Glomerular visceral epithelial cell (primary cell): ENCODE measurements around the gene MRPL4.

Source experiments
- DNase-seq: peaks from one replicate; pipeline ENCODE4 v3.0.0-alpha.2; 2016; ENCODE audit errors: extremely low spot score

The MRPL4 gene

DNA sequence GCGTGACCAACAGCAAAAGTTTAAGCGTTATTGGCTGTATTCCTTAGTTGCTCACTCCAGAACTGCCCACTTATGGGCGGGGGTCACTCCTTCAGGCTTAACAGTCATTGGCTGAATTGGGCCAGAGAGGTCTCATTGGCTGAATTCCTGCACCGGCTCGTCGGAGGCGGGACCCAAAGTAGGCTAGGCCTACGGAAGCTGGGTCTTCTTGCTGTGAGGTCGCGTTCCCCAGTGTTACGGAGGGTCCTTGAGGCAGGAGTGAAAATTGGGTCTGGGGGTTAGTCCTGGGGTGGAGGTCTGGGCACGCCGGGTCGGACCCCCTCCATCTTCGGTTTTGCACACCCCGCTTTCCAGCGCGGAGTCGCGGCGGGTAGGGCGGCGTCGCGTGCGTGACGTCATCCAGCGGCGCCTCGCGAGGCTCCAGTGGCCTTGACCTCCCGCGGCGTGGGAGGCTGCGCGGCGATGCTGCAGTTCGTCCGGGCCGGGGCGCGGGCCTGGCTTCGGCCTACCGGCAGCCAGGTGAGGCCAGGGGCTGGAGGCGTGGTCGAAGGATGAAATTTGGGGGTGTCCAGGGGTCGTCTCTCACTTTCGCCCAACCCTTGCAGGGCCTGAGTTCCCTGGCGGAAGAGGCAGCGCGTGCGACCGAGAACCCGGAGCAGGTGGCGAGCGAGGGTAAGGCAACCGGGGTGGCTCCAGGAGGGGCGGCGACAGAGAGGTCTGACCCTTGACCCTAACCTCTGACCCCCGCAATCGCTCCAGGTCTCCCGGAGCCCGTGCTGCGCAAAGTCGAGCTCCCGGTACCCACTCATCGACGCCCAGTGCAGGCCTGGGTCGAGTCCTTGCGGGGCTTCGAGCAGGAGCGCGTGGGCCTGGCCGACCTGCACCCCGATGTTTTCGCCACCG, at the start of gene MRPL4:
Gene MRPL4, plus strand, starts transcription at position 423 of the 903 bp plus-strand sequence. Its CDS starts 40 bp downstream, at position 463.
- peak; percentile 98 for DNase-seq

DNA sequence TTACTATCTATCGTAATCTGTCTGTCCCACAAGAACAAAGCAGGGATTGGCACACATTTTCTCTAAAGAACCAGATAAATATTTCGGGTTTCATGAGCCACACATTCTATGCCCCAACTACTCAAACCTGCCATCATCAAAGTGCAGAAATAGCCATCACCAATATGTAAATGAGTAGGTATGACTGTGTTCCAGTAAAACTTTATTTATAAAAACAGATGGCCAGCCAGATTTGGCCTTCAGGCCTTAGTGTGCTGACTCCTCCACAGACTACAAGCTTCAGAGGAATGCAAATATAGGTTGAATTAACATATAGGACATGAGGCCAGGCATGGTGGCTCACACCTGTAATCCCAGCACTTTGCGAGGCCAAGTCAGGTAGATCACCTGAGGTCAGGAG, 48.3 kb upstream of the MRPL4 start:
- no peak for DNase-seq

DNA sequence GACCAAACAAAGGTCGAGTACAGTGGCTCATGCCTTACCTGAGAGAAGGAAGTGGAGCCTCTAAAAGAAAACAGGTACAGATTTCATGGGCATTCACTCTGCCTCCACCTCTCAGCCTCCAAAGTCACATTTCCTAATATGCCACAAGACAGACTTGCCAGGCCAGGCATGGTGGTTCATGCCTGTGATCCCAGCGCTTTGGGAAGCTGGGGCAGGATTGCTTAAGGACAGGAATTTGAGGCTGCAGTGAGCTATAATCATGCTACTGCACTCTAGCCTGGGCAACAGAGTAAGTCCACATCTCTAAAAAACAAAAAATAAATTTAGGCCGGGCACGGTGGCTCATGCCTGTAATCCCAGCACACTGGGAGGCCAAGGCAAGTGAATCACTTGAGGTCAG, 46.4 kb upstream of the MRPL4 start:
- DNase-seq, result no peak

DNA sequence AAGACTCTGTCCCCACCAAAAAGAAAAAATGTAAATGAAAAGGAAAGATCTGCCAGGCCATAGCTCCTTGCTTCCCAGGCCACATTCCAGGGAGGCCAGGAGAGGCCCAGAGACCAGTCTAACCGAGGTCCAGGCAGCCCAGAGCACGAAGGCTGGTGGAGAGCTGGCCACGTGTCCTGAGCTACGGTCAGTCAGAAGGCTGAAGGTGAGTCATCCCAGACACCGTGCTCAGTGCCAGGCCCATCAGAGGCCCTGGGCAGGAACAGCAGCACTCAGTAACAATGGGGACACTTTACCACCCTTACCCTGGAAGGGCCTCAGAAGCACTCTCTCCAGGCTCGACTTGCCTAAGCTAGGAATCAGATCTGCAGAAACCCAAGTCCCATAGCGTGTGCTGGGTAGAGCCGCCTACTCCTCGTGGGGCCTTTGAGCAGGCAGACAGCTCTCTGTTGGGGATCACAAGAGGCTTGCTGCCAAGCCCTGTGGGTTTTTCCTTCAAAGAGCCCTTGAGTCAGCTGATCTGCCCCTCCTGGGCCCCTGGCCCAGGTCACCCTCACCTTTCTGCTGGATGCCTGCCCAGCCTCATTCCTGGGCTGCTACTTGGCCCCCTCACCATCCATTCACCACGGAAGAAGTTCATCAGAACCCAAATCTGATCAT, 45.7 kb upstream of the MRPL4 start:
- peak; percentile 70 for DNase-seq

DNA sequence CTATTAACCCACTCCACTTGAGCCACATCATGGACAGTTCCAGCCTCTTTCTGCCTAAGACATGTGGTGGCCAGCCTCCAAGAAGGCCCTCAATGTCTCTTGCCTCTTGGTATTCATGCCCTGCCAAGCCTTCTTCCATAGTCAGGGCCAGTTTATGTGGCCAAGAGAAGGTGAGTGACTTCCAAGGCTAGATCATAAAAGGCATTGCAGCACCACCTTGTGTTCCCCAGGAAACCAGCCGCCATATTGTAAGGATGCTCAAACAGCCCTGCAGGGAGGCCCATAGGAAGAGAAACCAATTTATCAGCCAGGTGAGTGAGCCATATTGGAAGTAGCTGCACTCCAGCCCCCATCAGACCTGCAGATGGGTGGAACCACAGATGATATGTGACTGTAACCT, 45.0 kb upstream of the MRPL4 start:
- DNase-seq, result no peak

DNA sequence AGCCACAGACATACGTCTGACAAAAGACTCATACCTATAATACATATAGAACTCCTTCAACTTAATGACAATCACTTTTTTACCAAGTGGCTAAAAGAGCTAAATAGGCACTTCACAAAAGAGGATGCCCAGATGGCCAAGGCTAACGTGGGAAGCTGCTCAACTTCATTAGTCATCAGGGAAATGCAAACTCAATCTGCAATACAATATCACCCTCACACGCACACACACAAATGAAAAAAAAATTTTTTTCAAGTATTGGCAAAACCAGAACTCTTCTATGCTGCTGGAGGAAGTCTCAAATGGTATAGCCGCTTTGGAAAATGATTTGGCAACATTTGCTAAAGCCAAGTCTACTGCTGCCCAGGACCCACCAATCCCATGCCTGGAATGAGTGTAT, 42.7 kb upstream of the MRPL4 start:
- DNase-seq, result no peak

DNA sequence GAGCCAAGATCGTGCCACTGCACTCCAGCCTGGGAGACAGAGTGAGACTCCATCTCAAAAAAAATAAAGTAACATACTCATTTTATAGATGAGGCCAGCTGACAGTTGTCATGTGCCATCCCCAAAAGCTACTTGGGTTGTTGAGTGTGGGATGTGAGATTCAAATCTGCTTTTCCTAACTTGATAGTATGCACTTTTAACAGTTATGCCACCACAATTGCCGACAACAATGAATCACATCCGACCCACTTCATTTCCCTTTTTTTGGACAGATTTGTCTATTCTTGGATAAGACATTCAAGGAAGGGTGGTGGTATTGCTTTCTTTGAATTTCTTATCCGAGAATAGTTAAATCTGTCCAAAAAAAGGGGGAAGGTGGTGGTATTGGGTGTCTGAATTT, 41.0 kb upstream of the MRPL4 start:
- DNase-seq, result no peak

DNA sequence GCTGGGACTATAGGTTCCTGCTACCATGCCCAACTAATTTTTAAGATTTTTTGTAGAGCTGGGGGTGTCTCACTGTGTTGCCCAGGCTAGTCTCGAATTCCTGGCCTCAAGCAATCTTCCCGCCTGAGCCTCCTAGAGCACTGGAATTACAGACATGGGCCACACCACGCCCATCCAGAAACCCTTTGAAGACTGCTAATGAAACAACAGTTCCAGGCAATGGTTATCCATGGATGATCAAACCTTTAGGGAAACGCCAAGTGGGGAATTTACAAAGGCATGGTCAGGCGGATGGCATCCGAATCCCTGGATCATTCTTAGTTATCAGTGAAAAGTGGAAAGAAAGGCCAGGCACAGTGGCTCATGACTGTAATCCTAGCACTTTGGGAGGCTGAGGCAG, 40.3 kb upstream of the MRPL4 start:
- no peak for DNase-seq

DNA sequence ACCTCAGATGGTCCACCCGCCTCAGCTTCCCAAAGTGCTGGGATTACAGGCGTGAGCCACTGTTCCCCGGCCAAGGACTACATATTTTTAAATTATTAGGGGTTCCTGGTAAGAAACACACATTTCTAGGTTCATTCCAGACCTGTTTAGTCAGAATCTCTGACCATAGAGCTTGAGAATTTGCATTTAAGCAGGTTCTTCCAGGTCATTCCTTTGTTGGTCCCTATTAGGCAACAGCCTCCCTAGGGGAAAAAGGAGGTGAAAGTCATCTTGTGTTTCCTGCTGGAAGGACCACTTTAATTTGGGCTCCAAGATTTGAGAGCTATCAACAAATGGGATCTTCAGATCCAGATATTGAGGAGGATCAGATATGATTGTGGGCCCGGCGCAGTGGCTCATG, 37.2 kb upstream of the MRPL4 start:
- DNase-seq, result no peak

DNA sequence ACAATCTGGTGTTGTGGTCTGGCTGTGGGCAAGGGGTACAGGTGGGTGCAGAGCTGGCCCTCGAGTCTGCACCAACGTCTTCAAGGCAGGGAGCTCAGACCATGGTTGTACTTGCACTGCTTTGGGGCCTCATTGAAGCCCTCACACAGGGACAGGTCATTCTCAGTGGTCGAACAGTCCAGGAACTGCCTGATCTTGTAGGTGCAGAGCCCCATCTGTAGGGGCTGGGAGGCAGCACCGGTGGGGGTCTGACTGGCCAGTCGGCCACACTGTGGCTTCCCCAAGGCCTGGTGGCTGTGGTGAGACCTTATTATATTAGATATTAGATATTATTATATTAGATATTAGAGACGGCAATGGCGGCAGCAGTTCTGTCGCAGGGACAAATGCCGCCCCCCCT, 34.9 kb upstream of the MRPL4 start:
- DNase-seq, result no peak

DNA sequence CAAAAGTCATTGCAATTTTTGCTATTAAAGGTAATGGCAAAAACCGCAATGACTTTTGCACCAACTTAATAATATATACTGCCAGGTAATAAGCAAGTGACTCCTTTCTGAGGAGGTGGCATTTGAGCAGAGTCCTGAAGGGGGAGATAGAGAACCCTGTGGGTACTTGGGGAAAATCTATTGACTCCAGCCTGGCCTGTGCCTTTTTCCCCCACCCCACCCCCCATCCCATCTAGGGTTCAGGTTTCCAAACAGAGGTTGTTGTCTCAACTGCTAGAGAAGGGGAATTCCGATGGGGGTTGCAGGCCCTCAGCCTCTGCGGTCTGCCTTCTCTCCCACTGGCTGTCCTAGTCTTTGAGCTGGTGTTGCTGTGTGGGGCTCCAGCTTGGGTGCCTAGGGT, 32.3 kb upstream of the MRPL4 start:
- peak; percentile 81 for DNase-seq

DNA sequence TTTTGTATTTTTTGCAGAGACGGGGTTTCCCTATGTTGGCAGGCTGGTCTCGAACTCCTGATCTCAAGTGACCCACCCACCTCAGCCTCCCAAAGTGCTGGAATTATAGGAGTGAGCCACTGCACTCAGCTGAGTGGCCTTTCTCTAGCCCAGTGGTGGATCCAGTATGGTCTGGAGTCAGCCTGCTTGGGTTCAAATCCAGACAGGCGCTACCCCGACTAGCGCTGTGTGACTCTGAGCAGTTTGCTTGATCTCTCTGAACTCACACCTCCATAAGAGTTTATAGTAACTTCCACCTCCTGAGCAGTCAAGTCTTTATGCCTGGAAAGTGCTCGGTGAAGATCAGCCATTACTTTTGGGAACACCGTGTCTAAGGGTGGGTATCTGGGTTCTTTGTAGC, 31.3 kb upstream of the MRPL4 start:
- no peak for DNase-seq

DNA sequence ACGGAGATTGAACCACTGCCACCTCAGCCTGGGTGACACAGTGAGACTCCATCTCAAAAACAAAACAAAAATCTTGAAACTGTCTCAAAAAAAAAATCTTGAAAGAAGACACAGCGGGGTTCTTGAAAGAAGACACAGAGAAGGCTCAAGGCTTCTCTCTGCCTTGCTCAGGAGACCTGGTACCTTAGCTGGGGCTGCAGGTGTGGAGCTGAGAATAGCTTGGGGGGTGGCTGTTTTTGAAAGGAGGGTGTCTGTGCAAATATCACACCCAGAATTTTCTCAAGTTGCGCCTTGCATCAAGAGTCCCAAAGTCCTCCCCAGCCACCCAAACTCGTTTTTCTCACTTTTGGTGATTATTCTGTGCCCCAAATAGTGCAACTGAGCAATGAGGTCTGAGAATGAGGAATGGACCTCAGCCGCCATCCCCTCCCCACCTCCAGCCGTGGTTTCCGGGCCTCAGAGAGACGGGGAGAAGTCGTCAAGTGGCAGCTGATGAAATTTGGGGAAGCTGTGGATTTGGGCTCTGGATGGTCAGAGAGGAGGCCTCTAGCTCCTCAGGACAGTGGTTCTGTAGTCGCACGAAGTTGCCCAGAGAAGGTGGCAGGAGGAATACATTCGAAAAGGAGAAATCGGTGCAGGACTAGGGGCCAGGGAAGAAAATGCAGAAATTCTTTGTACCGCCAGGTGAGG, 29.7 kb upstream of the MRPL4 start:
- DNase-seq, result no peak

DNA sequence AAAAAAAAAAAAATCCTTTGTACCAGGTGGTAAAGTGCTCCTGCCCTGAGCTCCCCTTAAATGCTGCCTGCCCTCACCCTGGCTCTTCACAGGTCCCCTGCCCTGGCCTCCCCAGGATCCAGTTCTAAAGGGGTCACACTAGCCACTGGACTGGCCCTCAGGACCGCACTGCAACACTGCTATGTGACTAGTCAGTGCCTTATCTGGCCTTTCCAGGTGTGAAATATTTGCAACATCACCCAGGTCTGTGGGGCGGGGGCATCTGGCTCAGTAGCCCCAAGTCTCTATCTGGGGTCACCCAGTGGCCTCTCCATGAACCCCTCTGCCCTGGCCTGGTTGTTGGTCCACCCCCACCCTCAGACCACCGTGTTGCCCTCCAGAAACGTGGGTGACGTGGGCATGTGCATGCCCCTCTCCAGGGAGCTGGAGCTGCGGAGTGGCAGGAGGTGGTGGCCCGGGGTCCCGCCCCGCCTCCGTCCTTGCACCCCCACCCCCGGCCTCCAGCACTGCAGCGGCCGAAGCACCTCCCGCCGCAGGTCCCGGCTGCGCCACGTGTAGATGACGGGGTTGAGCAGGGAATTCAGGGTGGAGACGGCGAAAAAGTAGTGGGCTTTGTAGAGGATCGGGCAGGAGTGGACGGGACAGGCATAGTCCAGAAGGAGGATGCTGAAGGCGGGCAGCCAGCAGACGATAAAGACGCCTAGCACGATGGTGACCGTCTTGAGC, 28.4 kb upstream of the MRPL4 start:
- no peak for DNase-seq

DNA sequence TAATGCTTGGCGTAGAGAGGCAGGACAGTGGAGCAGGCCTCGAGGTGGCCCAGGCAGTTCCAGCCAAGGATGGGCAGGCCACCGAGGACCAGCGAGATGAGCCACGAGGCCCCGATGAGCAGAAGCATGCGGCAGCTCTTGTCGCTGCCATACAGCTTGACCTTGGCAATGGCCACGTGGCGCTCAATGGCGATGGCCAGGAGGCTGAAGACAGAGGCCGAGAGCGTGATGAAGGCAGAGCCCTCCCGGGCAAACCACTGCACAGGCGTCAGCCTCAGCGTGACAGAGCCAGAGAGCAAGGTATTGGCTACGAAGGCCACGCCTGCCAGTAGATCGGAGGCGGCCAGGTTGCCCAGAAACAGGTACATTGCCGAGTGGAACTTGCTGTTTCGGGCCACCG, 27.7 kb upstream of the MRPL4 start:
- no peak for DNase-seq

DNA sequence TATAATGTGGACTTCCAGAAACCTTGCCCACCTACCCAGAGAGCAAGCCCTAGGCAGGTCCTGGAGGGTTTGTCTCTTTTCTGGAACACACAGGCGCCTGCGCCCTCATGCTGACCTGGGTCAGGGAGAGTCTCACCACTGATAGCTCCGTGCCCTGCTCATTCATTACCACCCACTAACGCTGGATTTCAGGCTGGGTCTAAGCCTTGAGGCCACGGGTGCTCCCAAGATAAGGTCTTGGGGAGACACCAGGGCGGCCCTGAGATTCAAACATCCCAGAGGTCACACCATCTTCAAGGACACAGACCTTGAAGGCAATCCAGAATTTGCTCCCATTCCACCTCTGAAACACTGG, 26.0 kb upstream of the MRPL4 start:
- no peak for DNase-seq

DNA sequence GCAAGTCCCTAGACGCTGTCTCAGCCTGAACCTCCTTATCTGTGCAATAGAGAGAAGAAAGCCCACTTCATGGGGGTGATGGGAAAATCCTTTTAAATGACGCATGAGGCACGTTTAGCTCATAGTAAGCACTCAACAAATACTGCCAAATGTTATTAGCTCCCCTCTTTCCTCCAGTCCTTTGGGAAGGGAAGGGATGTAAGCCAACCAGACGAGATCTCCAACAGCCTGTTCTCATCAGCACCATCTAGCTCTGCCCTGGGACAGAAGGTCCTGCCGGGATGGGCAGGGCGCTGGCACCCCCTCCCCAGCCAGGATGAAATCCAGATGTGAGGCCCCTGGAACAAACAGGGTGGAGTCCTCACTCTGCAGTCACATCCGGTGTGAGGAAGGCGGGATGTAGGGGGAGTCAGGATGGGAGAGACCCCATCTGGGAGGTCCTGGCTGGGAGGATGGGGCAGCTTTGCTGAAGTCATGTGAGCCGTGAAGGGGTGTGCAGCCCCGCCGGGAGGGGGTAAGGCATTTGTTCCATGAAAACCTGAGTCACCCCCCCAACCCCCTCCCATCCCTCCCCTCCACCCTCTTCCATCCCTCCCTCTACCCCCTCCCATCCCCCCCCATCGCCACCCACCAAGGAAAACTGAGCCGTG, 25.5 kb upstream of the MRPL4 start:
- DNase-seq, result no peak

DNA sequence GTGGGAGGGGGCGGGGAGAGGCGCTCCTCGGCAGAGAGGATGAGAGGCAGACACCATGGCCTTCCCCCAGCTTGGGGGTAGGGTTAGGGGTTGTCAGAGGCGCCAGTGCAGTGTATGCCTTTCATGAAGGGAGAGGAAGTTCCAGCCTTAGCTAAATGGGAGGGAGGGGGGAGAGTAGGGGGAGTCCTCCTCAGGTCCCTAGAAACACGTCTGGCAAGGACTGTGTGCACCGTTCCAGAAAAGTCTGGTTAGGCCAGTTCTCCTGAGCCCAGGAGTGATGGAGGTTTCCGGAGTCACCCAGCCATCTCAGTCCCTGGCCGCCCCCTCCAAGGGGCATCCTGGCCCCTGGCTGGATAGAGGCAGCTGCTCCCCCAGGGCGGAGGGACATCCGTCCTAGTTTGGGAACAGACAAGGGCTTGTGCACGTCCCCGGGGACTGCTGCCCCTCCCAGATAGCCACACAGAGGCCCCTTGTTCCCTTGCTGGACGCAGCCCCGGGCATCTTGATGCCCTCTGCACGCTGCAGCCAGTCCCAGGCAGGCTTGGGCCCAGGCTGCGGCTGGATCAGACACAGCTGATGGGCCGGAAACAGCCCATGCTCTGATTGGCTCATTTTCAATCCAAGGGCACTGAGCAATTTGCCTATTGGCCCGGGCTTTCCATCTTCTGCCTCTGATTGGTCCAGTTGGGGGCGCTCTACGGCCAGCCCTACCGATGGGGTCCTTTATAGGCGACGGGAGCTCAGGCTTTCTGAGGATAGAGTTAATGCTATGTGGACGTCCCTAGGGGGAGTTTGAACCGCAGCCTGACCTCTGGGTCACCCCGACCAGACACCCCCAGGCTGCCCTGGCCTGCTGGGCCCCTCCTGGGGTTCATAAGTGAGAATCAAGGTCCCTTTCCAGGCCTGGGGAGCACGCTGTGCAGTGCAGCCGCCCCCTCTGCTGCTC, 24.7 kb upstream of the MRPL4 start:
- no peak for DNase-seq

DNA sequence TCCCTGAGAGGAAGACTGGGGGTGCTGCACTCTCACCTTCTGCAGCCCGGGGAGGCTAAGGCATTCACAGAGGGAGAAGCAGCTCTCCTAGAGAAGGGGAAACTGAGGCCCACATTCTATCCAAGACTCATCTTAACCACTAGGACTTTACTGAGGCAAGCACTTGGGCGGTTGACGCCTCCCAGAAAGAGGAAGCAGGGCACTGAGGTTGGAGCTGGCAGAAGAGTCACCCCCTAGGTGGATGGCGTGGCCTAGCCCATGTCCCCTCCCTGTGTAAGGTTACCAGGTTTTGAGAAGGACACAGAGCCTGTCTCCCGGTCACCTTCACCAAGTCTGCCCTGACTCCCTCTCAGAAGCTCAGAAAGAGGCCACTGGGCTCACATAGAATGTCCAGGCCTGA, 23.6 kb upstream of the MRPL4 start:
- DNase-seq, result no peak

DNA sequence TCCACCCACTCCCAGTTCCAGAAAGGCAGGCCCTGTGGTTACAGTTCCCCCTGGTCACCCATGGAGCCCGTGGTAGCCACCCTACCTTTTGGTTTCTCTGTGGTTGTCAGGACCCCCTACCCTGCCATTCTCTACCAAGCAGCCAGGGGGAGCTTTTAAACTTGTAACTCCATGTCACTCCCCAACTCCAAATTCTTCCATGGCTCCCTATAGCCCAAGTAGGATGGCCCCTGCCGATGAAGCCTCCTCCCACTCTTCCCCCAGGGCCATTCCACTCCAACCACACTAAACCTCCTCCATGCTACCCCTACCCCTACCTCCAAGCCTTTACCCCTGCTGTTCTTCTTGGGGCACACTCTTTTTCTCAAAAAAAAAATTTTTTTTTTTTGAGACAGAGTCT, 23.1 kb upstream of the MRPL4 start:
- no peak for DNase-seq
